Endothelial cell of umbilical vein (primary cell): ENCODE data around the gene LSM11. TPM values are rescaled to one million over a fixed set of nuclear protein-coding genes. Genes with fewer than 3 reads are reported as not detected.

Source experiments
- BruUV-seq: library from RNA; stranded (reverse); fragments of 400-500 nt; replicated peaks from 2 replicates; lab custom pipeline; 2021; lab: Mats Ljungman, UMichigan
- CTCF ChIA-PET: fragments of 300-600, 350-600 bp; sonication (Branson Sonifier 250); formaldehyde crosslinking; loops from one replicate; lab custom pipeline; 2021; ENCODE audit warnings: antibody characterized with exemption, inconsistent platforms; lab: Charles Lee
- POLR2A ChIA-PET: fragments of 300-600, 350-600 bp; sonication (Branson Sonifier 250); formaldehyde crosslinking; loops from one replicate; lab custom pipeline; 2021; ENCODE audit warnings: antibody characterized with exemption, inconsistent platforms; lab: Charles Lee
- DNase-seq: peaks from one replicate; pipeline ENCODE4 v3.0.0-alpha.2; 2011; ENCODE audit warnings: low read depth, low spot score
- FAIRE-seq: peaks from 2 replicates; lab custom pipeline; 2011; peaks lifted over from hg19 to GRCh38; lab: Jason Lieb, UNC
- H2AFZ ChIP-seq: 2 replicates; pipeline ENCODE4 v1.6.0; 2012; ENCODE audit warnings: low read depth, low read length, control low read depth, inconsistent platforms
- H3K27ac ChIP-seq: 2 replicates; pipeline ENCODE4 v1.5.1; 2011; ENCODE audit warnings: low read depth, mild to moderate bottlenecking, control low read depth, low read length, moderate library complexity; ENCODE audit not compliant: insufficient read depth
- H3K27me3 ChIP-seq, 2 experiments: 2 replicates each; pipeline versions ENCODE4 v1.6.0 to v1.6.1; 2011; ENCODE audit warnings: low read length in 2 of 2, mixed read lengths in 1 of 2; ENCODE audit not compliant: control insufficient read depth in 2 of 2, insufficient read depth in 2 of 2
- H3K36me3 ChIP-seq, 2 experiments: 2 replicates in 1 of 2; 3 replicates in 1 of 2; pipeline ENCODE4 v1.5.1; 2011; ENCODE audit warnings: low read length in 2 of 2, mild to moderate bottlenecking in 1 of 2, moderate library complexity in 1 of 2; ENCODE audit not compliant: control insufficient read depth in 2 of 2, insufficient read depth in 2 of 2; ENCODE audit errors: extremely low read depth in 1 of 2
- H3K4me1 ChIP-seq: 3 replicates; pipeline ENCODE4 v1.5.1; 2011; ENCODE audit warnings: mild to moderate bottlenecking, low read length; ENCODE audit not compliant: control insufficient read depth, insufficient read depth; ENCODE audit errors: extremely low read depth
- H3K4me2 ChIP-seq: 2 replicates; pipeline ENCODE4 v1.6.1; 2011; ENCODE audit warnings: low read length, control low read depth, mixed read lengths; ENCODE audit not compliant: insufficient read depth
- H3K4me3 ChIP-seq, 3 experiments: fragments of 200-600 bp in 1 of 3; sonication (generic), shearing (Covaris generic) in 1 of 3; replicated peaks in 1 of 3; 2 replicates each; pipeline ENCODE4 v1.5.1; 2011 to 2016; ENCODE audit warnings: control low read depth in 3 of 3, low read length in 3 of 3, mild to moderate bottlenecking in 2 of 3, inconsistent platforms in 1 of 3, low read depth in 1 of 3, moderate library complexity in 1 of 3; ENCODE audit not compliant: insufficient read depth in 1 of 3
- H3K79me2 ChIP-seq: 2 replicates; pipeline ENCODE4 v1.6.0; 2012; ENCODE audit warnings: low read length, inconsistent platforms; ENCODE audit not compliant: control insufficient read depth, insufficient read depth
- H3K9ac ChIP-seq: replicated peaks from 2 replicates; pipeline ENCODE3; 2011; ENCODE audit warnings: low read length, control low read depth; ENCODE audit not compliant: insufficient read depth; ENCODE audit errors: extremely low read depth
- H3K9me1 ChIP-seq: replicated peaks from 3 replicates; pipeline ENCODE4 v1.6.0; 2011; ENCODE audit warnings: mild to moderate bottlenecking, low read length; ENCODE audit not compliant: control insufficient read depth, insufficient read depth; ENCODE audit errors: extremely low read depth
- H3K9me3 ChIP-seq: replicated peaks from 2 replicates; pipeline ENCODE4 v1.5.1; 2012; ENCODE audit warnings: low read length, inconsistent platforms; ENCODE audit not compliant: control insufficient read depth, insufficient read depth
- H4K20me1 ChIP-seq: replicated peaks from 2 replicates; pipeline ENCODE3; 2011; ENCODE audit warnings: mild to moderate bottlenecking, low read length; ENCODE audit not compliant: control insufficient read depth, insufficient read depth; ENCODE audit errors: extremely low read depth
- EZH2 ChIP-seq: IDR thresholded peaks from 2 replicates; pipeline ENCODE4 v1.6.1; 2012; ENCODE audit warnings: borderline replicate concordance, low read depth, mild to moderate bottlenecking, moderate library complexity, low read length, inconsistent platforms; ENCODE audit not compliant: severe bottlenecking
- FOS ChIP-seq: IDR thresholded peaks from 2 replicates; pipeline ENCODE4 v1.6.1; 2011; ENCODE audit warnings: mild to moderate bottlenecking, low read length, moderate library complexity, borderline replicate concordance; ENCODE audit not compliant: insufficient read depth
- GATA2 ChIP-seq: IDR thresholded peaks from 2 replicates; pipeline ENCODE4 v1.7.0; 2011; ENCODE audit warnings: low read depth, mild to moderate bottlenecking, moderate library complexity, mixed read lengths, low read length; ENCODE audit not compliant: insufficient read length, insufficient read depth
- JUN ChIP-seq: IDR thresholded peaks from 2 replicates; pipeline ENCODE4 v1.6.1; 2011; ENCODE audit warnings: borderline replicate concordance, low read depth; ENCODE audit not compliant: insufficient read length, insufficient read depth
- MYC ChIP-seq: IDR thresholded peaks from one replicate; pipeline ENCODE4 v1.6.1; 2011; ENCODE audit warnings: mild to moderate bottlenecking, low read depth, low read length
- POLR2A ChIP-seq: IDR thresholded peaks from 2 replicates; pipeline ENCODE4 v1.6.1; 2012; ENCODE audit warnings: low read depth, mild to moderate bottlenecking, control low read depth, low read length
- POLR2AphosphoS5 ChIP-seq: IDR thresholded peaks from 2 replicates; pipeline ENCODE4 v1.6.1; 2012; ENCODE audit warnings: low read depth, mild to moderate bottlenecking, control low read depth, low read length, moderate library complexity; ENCODE audit not compliant: insufficient read depth
- dilution Hi-C: fragments of 300-500 bp; cut with MboI; formaldehyde crosslinking; loops from one replicate; pipeline ENCODE4 v1.15.0; 2019; ENCODE audit warnings: low sequenced_read_pairs; ENCODE audit not compliant: extremely low pct_ligation_motif_present
- intact Hi-C: fragments of 100-400 bp; cut with micrococcal nuclease; formaldehyde crosslinking; loops from one replicate; pipeline ENCODE4 v1.10.0; 2022
- polyA plus RNA-seq, 4 experiments: library from polyadenylated mRNA; depleted of rRNA in 3 of 4; stranded (reverse) in 3 of 4; unstranded in 1 of 4; fragments of >200 nt; gene quantifications; 2 replicates each; pipeline versions ENCODE4 v1.2.1 to v1.2.3, GENCODE V29; 2011 to 2012; ENCODE audit warnings: missing spikeins in 1 of 4
- total RNA-seq: library from RNA; stranded (reverse); gene quantifications from 2 replicates; pipeline ENCODE4 v1.2.3, GENCODE V29; 2021
- TF ChIP-seq, protein P1 (sequence below): IDR thresholded peaks from 2 replicates; pipeline ENCODE4 v1.6.1; 2011; ENCODE audit not compliant: insufficient read depth, insufficient read length
- TF ChIP-seq, protein P2 (sequence below), 2 donors: IDR thresholded peaks; 1 replicate in 1 of 2; 2 replicates in 1 of 2; pipeline ENCODE4 v1.5.1; 2011; ENCODE audit warnings: low read length in 2 of 2, mild to moderate bottlenecking in 2 of 2, moderate library complexity in 2 of 2, control low read depth in 1 of 2, inconsistent platforms in 1 of 2, low read depth in 1 of 2; ENCODE audit not compliant: insufficient read depth in 1 of 2; ENCODE audit errors: extremely low read depth in 1 of 2

Gene LSM11
- total and polyA plus RNA-seq, 2 donors (not counting 3 experiments of a cell fraction or from before 2014, with no cell fraction given), result 3.5 to 7.3 TPM

- intact Hi-C loops, result no loop called here
- no peaks in the 10 kb centered on the region for H3K9me3 ChIP-seq
Measured at GRCh38 chr5:157785801-157786200, 42.3 kb downstream of the LSM11 start.

More at GRCh38 chr5:157785801-157786200, 42.3 kb downstream of the LSM11 start:
- no peak overlapping the region for H3K4me2 ChIP-seq
- CTCF ChIA-PET, result no interaction called here
- no peak overlapping the region for H3K9ac ChIP-seq
- dilution Hi-C loops, result no loop called here
- no peak overlapping the region for H2AFZ ChIP-seq
- TF ChIP-seq POLR2A (no peak), FOS (no peak), MYC (no peak), POLR2AphosphoS5 (no peak), JUN (no peak), GATA2 (no peak), EZH2 (no peak)
- TF ChIP-seq, protein P1, sequence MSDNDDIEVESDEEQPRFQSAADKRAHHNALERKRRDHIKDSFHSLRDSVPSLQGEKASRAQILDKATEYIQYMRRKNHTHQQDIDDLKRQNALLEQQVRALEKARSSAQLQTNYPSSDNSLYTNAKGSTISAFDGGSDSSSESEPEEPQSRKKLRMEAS, result no peak
- TF ChIP-seq, protein P2, sequence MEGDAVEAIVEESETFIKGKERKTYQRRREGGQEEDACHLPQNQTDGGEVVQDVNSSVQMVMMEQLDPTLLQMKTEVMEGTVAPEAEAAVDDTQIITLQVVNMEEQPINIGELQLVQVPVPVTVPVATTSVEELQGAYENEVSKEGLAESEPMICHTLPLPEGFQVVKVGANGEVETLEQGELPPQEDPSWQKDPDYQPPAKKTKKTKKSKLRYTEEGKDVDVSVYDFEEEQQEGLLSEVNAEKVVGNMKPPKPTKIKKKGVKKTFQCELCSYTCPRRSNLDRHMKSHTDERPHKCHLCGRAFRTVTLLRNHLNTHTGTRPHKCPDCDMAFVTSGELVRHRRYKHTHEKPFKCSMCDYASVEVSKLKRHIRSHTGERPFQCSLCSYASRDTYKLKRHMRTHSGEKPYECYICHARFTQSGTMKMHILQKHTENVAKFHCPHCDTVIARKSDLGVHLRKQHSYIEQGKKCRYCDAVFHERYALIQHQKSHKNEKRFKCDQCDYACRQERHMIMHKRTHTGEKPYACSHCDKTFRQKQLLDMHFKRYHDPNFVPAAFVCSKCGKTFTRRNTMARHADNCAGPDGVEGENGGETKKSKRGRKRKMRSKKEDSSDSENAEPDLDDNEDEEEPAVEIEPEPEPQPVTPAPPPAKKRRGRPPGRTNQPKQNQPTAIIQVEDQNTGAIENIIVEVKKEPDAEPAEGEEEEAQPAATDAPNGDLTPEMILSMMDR (IDR thresholded peaks at IDR 0.05; ENCODE audit: extremely low read depth in 1 of 2, insufficient read depth in 1 of 2, low read depth in 1 of 2, low read length in 2 of 2), result no peak
- no peak overlapping the region for H3K4me3 ChIP-seq
- no peaks in the 10 kb centered on the region for H3K9me1 ChIP-seq
- POLR2A ChIA-PET, result no interaction called here
- no peak for FAIRE-seq
- H4K20me1 ChIP-seq, result no peaks in the 10 kb centered on the region
- no TSS peak for BruUV-seq
- no peak overlapping the region for H3K27ac ChIP-seq
- H3K27me3 ChIP-seq, result no peaks in the 10 kb centered on the region
- peaks cover 6 to 19% of the 10 kb centered on the region in 2 experiments for H3K36me3 ChIP-seq
- H3K79me2 ChIP-seq, result no peaks in the 10 kb centered on the region
- DNase-seq, result no peak
- H3K4me1 ChIP-seq, result no peaks in the 10 kb centered on the region
